NB4 (cell line): ENCODE measurements around the gene SYVN1.

Experiments used
- DNase-seq: peaks from one replicate; pipeline ENCODE4 v3.0.0; 2010; ENCODE audit warnings: low read depth
- H3K4me3 ChIP-seq: one replicate; pipeline ENCODE4 v1.5.1; 2011; ENCODE audit warnings: mild to moderate bottlenecking, low read depth, low read length, moderate library complexity
- MYC ChIP-seq: IDR thresholded peaks from 2 replicates; pipeline ENCODE4 v1.6.1; 2011; ENCODE audit warnings: low read depth, low read length
- POLR2A ChIP-seq: IDR thresholded peaks from 2 replicates; pipeline ENCODE4 v1.6.1; 2011; ENCODE audit warnings: mild to moderate bottlenecking; ENCODE audit not compliant: insufficient read length; ENCODE audit errors: extremely low read depth
- TF ChIP-seq, protein P1 (sequence below): IDR thresholded peaks from one replicate; pipeline ENCODE4 v1.5.1; 2012; ENCODE audit warnings: low read depth, low read length
- TF ChIP-seq, protein P2 (sequence below): IDR thresholded peaks from 2 replicates; pipeline ENCODE4 v1.6.1; 2011; ENCODE audit warnings: low read depth, low read length

Gene SYVN1

DNA sequence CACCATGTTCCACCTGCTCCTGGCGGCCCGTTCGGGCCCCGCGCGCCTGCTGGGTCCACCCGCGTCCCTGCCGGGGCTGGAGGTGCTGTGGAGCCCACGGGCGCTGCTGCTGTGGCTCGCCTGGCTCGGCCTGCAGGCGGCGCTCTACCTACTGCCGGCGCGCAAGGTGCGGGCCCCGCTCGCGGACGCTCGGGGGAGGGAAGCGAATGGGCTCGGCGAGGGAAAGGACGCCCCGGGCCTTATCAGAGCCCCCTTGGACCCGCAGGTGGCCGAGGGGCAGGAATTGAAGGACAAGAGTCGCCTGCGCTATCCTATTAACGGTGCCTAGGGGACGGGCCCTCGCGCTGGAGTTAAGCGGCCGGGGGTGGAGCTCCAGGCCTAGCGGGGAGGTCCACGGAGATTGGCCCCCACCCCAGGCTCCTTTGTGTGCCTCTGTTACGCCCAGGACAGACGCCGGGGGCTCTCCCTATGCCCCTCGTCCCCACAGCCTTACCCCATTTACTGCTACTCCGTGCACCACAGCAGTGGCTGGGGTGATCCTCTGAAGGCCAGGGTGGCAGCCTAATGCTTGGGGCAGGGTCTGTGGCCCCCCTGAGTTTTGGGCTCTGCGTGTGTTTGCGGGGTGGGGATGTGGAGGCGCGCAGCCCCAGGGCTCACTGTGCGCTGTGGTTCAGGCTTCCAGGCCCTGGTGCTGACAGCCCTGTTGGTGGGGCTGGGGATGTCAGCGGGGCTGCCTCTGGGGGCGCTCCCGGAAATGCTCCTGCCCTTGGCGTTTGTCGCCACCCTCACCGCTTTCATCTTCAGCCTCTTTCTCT, 21.6 kb downstream of the SYVN1 start:
- DNase-seq: peak; percentile 74
- H3K4me3 ChIP-seq: peak overlapping the region; percentile 59
- TF ChIP-seq, protein P1, sequence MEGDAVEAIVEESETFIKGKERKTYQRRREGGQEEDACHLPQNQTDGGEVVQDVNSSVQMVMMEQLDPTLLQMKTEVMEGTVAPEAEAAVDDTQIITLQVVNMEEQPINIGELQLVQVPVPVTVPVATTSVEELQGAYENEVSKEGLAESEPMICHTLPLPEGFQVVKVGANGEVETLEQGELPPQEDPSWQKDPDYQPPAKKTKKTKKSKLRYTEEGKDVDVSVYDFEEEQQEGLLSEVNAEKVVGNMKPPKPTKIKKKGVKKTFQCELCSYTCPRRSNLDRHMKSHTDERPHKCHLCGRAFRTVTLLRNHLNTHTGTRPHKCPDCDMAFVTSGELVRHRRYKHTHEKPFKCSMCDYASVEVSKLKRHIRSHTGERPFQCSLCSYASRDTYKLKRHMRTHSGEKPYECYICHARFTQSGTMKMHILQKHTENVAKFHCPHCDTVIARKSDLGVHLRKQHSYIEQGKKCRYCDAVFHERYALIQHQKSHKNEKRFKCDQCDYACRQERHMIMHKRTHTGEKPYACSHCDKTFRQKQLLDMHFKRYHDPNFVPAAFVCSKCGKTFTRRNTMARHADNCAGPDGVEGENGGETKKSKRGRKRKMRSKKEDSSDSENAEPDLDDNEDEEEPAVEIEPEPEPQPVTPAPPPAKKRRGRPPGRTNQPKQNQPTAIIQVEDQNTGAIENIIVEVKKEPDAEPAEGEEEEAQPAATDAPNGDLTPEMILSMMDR: peak; percentile 79
- TF ChIP-seq MYC: peak; percentile 45; the same call in 1 of the 2 replicates
- TF ChIP-seq POLR2A: no peak
- TF ChIP-seq, protein P2, sequence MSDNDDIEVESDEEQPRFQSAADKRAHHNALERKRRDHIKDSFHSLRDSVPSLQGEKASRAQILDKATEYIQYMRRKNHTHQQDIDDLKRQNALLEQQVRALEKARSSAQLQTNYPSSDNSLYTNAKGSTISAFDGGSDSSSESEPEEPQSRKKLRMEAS: peak; percentile 26

DNA sequence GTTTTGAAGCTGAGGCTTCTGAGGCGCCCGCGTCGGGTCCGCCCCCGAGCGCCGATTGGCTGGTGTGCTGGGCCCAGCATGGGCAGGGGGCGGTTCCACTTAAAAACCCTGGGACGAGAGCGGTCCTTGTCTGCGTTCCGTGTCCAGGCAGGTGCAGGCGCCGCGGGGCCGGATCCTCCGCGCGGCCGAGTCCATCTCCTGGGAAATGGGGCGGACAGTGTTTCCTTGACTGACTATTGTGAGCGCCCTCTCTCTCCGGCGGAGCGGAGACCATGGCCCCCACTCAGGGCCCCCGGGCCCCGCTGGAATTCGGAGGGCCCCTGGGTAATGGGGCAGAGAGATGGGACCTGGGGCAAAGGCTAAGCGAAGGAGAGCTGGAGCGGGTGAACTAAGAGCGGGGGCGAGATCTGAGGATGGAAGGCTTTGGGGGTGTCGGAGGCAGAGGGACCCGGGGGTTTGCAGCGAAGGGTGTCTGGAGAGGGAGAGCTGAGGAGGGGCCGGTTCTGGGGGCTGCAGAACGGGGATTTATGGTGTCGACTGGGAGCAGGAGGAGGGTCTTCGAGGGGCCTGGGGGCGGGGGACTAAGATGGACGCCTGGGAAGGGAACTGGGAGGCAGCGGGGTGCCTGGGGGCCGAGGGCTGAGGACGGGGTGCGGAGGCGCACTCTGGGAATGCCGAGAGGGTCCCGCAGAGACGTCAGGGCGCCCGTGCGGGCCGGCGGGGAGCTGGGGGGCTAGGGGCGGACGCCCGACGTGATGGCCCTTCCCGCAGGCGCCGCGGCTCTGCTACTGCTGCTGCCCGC, 22.4 kb downstream of the SYVN1 start, which contains the start of gene TM7SF2:
Gene TM7SF2, plus strand, starts transcription at position 129 of the 802 bp plus-strand sequence. Its CDS starts 144 bp downstream, at position 273.
- DNase-seq: peak; percentile 97
- peak within 1 kb of the TSS; percentile 59 for H3K4me3 ChIP-seq
- TF ChIP-seq MYC (no peak), POLR2A (peak; percentile 91)
- TF ChIP-seq, protein P2: no peak
- TF ChIP-seq, protein P1: no peak

DNA sequence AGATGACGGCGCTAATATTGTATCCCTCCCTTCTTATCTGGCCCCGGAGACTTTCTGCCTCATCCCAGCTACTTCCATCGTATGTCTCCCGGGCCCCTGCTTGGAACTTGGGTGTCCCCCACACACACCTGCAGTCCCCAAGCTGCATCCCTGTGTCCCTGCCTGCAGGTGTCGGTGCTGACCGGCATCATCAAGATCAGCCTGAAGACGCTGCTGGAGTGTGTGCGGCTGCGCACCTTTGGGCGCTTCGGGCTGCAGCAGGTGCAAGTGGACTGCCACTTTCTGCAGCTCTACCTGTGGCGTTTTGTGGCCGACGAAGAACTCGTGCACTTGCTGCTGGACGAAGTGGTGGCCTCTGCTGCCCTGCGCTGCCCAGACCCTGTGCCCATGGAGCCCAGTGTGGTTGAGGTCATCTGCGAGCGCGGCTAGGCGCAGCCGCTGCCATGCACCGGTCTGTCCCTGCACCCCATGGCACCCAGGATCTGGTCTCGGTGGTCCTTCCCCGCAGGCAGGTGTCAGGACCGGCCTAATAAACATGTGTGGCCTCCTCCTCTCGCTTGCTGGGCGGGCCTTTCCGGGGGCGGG, 23.1 kb downstream of the SYVN1 start:
- TF ChIP-seq, protein P2: no peak
- no peak for TF ChIP-seq POLR2A
- no peak overlapping the region for H3K4me3 ChIP-seq

DNA sequence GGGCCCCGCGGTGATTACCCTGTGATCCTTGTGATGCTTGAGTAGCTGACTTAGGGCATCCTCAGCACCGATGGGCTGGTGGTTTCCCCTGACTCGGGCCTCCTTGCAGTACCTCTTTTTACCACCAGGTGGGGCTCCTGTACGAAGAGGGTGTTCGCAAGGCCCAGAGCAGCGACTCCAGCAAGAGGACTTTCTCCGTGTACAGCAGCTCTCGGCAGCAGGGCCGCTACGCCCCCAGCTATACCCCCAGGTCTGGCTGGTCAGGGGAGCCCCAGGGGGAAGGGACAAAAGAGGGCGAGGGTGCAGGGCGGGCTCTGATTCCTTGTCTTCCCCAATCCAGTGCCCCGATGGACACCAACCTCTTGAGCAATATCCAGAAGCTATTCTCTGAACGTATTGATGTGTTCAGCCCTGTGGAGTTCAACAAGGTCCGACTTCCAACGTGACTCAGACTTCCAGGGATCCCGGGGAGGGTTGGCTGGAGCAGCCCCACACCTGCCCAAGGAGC, 23.9 kb downstream of the SYVN1 start:
- TF ChIP-seq POLR2A (peak; percentile 10), MYC (0 out of 2 replicates have a peak, but pooled peaks have one; percentile 34)
- TF ChIP-seq, protein P2: peak; percentile 65
- TF ChIP-seq, protein P1: peak; percentile 91
- no peak overlapping the region for H3K4me3 ChIP-seq
- peak; percentile 88 for DNase-seq

More for the DNA sequence above, 23.1 kb downstream of the SYVN1 start:
- DNase-seq: no peak

- no peak for DNase-seq
- TF ChIP-seq POLR2A (peak; percentile 2), MYC (no peak)
- TF ChIP-seq, protein P1: no peak
- TF ChIP-seq, protein P2: no peak
- no peak overlapping the region for H3K4me3 ChIP-seq
These were observed 24.8 kb downstream of the SYVN1 start for GRCh38 chr11:65109231-65110198.
